ENCODE results near the gene ANKH.
"Not testable (repeated sequence)": the region's sequence is repeated elsewhere in the genome, so short reads cannot be mapped to it uniquely, and the experiment has no call there.

ANKH gene

GRCh38 chr5:14882658-14883580 is 11.3 kb upstream of the ANKH start:
- DNase-seq (ENCODE audit: low spot score): no peak

GRCh38 chr5:14881826-14882225 is 10.2 kb upstream of the ANKH start:
- no peak for DNase-seq (ENCODE audit: low spot score)

- no peak for DNase-seq (ENCODE audit: low spot score)
Observed at GRCh38 chr5:14880688-14881087, 9.1 kb upstream of the ANKH start.

- no peak for DNase-seq (ENCODE audit: low spot score)
Observed at GRCh38 chr5:14879937-14880589, 8.5 kb upstream of the ANKH start.

- DNase-seq (ENCODE audit: low spot score): no peak
Observed at GRCh38 chr5:14879393-14879792, 7.8 kb upstream of the ANKH start.

GRCh38 chr5:14878192-14878591 is 6.6 kb upstream of the ANKH start:
- DNase-seq (ENCODE audit: low spot score): not testable (repeated sequence)

GRCh38 chr5:14876095-14876494 is 4.5 kb upstream of the ANKH start:
- DNase-seq (ENCODE audit: low spot score): no peak

- DNase-seq (ENCODE audit: low spot score): no peak
Observed at GRCh38 chr5:14873790-14874189, 2.2 kb upstream of the ANKH start.

- DNase-seq (ENCODE audit: low spot score): no peak
Observed at GRCh38 chr5:14873093-14873492, 1.5 kb upstream of the ANKH start.

- DNase-seq (ENCODE audit: low spot score): peak; percentile 82
Observed at GRCh38 chr5:14872070-14872989, 752 bp upstream of the ANKH start.

- DNase-seq (ENCODE audit: low spot score): no peak
Observed at GRCh38 chr5:14870337-14871213, 1.0 kb downstream of the ANKH start.

GRCh38 chr5:14869668-14870164 is 1.9 kb downstream of the ANKH start:
- no peak for DNase-seq (ENCODE audit: low spot score)

GRCh38 chr5:14869233-14869632 is 2.3 kb downstream of the ANKH start:
- DNase-seq (ENCODE audit: low spot score): no peak

- DNase-seq (ENCODE audit: low spot score): no peak
Observed at GRCh38 chr5:14868771-14869170, 2.8 kb downstream of the ANKH start.

GRCh38 chr5:14864181-14864812 is 7.3 kb downstream of the ANKH start:
- no peak for DNase-seq (ENCODE audit: low spot score)

GRCh38 chr5:14863105-14863504 is 8.5 kb downstream of the ANKH start:
- DNase-seq (ENCODE audit: low spot score): no peak

GRCh38 chr5:14861123-14861765 is 10.3 kb downstream of the ANKH start:
- no peak for DNase-seq (ENCODE audit: low spot score)

GRCh38 chr5:14859980-14860379 is 11.6 kb downstream of the ANKH start:
- DNase-seq (ENCODE audit: low spot score): no peak

- no peak for DNase-seq (ENCODE audit: low spot score)
Observed at GRCh38 chr5:14859150-14859549, 12.4 kb downstream of the ANKH start.

GRCh38 chr5:14855366-14855765 is 16.2 kb downstream of the ANKH start:
- no peak for DNase-seq (ENCODE audit: low spot score)

Measured in left forelimb (tissue), 1 donor.